ENCODE data around the gene GRAP2. TPM values are rescaled to one million over a fixed set of nuclear protein-coding genes. Genes with fewer than 3 reads are reported as not detected.
"Not testable (repeated sequence)": the region's sequence is repeated elsewhere in the genome, so short reads cannot be mapped to it uniquely, and the experiment has no call there.

The GRAP2 gene
- total RNA-seq, 1 experiment from 2014 or later, result not detected

DNA sequence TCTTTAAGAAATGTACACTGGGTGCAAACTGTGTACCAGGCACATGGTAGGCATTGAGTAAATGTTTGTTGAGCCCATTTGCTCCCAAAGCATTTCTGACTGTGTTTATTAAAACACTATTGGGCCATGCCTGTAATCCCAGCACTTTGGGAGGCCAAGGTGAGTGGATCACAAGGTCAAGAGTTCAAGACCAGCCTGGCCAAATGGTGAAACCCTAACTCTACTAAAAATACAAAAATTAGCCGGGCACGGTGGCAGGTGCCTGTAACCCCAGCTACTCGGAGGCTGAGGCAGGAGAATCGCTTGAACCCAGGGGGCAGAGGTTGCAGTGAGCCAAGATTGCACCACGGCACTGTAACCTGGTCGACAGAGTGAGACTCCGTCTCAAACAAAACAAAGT lies 92.0 kb downstream of the GRAP2 start:
- not testable (repeated sequence) for DNase-seq (ENCODE audit: low read depth)

GRCh38 chr22:39994041-39994565 lies 93.2 kb downstream of the GRAP2 start:
- DNase-seq (ENCODE audit: low read depth), result no peak

DNA sequence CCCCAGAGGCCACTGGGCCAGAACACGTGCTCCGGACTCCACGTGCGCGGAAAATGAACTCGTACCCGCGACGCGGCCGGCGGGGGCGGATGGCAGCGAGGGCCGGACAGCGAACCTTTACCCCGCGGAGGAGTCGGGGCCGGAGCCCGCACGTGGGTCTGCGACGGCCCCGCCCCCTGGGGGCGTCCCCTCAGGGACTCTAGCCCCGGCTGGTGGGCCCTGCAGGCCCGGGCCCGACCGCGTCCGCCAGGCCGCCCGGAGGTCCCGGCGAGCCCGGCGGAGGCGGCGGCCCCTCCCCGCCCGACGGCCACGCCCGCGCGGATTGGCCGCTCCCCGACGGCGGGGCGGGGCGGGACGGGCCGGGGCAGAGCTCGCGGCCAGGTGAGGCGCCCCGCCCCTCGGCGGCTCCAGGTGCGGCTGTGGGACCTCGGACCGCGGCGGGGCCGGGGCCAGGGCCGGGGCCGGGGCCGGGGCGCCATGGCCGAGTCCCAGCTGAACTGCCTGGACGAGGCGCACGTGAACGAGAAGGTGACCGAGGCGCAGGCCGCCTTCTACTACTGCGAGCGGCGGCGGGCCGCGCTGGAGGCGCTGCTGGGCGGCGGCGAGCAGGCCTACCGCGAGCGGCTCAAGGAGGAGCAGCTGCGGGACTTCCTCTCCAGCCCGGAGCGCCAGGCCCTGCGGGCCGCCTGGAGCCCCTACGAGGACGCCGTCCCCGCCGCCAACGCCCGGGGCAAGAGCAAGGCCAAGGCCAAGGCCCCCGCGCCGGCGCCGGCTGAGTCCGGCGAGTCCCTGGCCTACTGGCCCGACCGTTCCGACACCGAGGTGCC lies 93.9 kb downstream of the GRAP2 start, which contains the start of gene FAM83F:
Gene FAM83F, plus strand, starts transcription at position 389 of the 827 bp plus-strand sequence. Its CDS starts 89 bp downstream, at position 478.
- DNase-seq (ENCODE audit: low read depth), result no peak

DNA sequence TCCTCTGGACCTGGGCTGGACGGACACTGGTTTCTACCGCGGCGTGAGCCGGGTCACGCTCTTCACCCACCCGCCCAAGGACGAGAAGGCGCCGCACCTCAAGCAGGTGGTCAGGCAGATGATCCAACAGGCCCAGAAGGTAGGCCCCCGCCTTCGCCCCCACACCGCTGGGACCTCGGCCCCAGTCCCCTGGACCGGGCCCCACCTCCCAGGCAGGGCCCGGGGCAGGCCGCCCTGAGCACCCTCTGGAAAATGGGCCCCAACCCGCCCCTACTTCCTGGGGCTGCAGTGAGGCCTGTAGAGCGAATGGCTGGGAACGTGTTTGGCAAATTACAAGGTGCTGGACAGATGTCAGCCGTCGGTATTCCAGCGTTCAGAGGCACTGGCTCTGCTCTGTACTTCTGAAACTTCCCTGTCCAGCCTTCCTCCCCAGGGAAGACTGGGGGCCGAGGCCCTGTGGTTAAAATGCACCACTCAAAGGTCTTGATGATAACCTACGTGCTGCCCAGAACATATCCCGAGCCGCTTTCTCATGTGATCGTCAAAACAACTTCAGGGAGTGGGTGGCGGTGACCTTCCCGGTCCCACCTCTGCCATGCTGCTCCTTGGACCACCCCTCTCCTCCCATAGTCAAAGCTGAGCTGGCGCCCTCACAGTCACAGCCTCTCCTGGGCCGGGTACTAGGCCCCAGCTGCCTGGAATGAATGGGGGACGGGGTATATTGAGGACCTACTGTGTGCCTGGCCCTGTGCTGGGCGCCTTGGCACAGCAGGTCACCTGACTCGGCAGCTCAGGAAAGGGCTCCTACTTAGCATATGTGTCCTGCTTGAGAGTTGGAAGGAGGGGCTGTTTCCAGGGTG lies 94.7 kb downstream of the GRAP2 start:
- no peak for DNase-seq (ENCODE audit: low read depth)

DNA sequence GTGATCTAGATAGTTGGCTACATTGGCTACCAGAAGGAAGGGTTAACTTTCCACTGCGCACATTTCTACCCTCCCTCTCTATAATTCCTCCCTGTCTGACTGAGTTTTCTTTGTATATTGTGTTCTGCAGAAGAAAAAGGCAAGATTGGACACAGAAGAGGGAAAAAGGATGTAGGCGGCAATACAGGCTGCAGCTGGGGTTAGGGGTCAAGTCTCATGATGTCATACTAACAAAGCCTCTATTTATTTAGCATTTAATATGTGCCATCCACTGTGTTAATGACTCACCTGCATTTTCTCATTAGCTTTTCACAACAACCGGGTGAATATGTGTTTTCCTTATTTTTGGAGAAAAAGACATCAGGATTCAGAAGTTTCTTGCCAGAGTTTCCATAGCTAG lies 95.8 kb downstream of the GRAP2 start:
- no peak for DNase-seq (ENCODE audit: low read depth)

DNA sequence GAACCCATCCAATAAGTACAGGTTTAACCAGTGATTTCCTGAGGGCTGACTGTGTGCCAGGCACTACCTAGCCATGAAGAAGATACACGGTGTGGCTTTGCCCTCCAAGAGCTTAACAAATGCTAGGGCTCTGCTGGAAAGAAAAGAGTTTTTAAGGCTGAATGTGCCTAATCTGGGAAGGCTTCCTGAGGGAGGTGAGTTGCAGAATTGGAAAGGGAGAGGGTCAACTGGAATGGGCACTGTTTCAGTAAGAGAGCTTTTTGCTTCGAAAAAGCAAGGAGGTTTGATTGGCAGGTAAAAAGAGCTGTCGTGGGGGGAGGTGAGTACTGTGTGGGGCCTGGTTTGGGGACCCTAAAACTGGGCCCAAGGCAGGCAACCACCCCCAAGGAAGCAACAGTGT lies 96.5 kb downstream of the GRAP2 start:
- DNase-seq (ENCODE audit: low read depth), result no peak

DNA sequence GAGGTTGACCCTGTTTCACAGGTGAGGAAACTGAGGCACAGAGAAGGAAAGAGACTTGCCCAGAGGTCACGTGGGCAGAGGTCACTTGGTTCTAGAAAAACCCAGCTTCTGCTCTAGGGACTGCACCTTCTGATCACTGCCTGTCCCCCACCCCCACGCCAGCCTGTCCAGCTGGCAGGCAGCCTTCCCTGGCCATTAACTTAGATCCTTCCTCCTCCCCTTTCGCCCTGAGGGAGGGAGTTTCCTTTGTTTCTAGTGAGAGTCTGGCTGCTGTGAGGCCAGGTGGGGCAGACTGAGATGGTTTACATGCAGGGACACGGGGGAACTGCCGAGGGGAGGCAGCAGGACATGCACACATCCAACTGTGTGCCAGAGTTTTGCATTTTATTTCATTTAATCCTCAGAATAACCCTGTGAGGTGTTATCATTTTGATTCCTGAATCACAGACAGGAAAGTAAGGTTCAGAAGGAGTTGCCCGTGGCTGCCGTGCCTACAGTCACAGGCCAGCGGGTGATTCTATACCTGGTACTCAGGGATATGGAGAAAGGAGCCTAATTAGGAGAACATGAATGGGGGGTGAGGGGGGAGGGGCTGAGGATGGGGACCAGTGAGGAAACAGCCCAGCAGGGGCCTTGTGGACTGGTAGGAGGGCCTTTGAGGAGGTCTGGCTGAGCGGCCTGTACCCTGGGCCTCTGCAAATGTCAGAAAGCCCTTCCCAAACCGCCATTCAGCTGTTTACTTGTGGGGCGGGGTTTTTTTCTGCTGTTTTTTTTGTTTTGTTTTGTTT lies 97.2 kb downstream of the GRAP2 start:
- DNase-seq (ENCODE audit: low read depth), result no peak

DNA sequence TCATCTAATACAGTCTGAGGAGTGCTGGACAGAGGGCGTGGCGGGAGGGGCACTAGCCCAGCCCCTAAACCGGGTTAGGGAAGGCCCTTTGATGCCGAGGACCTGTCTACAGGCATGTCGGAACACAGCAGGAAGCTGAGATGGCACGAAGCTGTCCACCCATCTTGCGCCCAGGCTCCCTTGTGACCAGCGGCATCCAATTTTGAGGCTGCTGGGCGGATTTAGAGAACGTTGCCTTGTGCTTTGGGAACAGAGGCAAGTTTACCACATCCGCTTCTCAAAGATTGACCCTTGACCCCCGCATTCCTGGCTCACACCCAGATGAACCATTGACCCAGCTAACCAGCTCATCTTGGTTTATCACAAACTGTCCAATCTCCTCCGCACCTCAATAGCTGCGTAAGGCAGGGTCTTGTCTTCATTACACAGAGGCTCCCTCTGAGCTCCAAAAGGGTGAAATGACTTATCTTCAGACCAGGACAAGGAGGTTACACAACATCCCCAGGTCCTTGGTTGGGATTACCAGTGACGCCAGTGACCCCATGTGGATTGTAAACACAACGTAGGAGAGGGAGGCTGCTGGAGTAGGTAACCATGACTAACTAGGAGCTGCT lies 98.4 kb downstream of the GRAP2 start:
- DNase-seq (ENCODE audit: low read depth), result no peak

GRCh38 chr22:40000171-40000570 lies 99.3 kb downstream of the GRAP2 start:
- no peak for DNase-seq (ENCODE audit: low read depth)

GRCh38 chr22:40001106-40001505 lies 100.2 kb downstream of the GRAP2 start:
- DNase-seq (ENCODE audit: low read depth), result no peak

GRCh38 chr22:40001800-40002577 lies 101.1 kb downstream of the GRAP2 start:
- no peak for DNase-seq (ENCODE audit: low read depth)

- no peak for DNase-seq (ENCODE audit: low read depth)
These were observed 102.2 kb downstream of the GRAP2 start for GRCh38 chr22:40002935-40003715.

- DNase-seq (ENCODE audit: low read depth), result no peak
These were observed 104.0 kb downstream of the GRAP2 start for GRCh38 chr22:40004836-40005235.

DNA sequence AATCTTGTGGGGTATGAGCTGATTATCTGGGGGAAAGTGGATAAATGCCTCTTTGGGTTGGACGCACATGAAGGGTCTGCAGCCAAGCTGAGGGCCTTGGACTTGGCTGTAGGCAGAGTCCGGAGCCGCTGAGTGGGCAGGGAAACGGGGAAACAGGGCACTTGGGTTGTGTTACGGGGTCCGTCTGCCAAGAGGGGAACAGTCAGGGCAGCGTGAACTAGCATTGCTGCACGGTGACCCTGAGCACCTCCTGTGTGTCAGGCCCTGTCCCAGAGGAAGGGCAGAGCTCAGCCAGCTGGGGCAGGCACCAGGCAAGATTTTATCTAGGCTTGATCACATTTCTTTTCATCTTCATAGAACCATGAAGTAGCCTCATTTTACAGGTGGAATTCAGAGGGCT lies 105.8 kb downstream of the GRAP2 start:
- DNase-seq (ENCODE audit: low read depth), result no peak

DNA sequence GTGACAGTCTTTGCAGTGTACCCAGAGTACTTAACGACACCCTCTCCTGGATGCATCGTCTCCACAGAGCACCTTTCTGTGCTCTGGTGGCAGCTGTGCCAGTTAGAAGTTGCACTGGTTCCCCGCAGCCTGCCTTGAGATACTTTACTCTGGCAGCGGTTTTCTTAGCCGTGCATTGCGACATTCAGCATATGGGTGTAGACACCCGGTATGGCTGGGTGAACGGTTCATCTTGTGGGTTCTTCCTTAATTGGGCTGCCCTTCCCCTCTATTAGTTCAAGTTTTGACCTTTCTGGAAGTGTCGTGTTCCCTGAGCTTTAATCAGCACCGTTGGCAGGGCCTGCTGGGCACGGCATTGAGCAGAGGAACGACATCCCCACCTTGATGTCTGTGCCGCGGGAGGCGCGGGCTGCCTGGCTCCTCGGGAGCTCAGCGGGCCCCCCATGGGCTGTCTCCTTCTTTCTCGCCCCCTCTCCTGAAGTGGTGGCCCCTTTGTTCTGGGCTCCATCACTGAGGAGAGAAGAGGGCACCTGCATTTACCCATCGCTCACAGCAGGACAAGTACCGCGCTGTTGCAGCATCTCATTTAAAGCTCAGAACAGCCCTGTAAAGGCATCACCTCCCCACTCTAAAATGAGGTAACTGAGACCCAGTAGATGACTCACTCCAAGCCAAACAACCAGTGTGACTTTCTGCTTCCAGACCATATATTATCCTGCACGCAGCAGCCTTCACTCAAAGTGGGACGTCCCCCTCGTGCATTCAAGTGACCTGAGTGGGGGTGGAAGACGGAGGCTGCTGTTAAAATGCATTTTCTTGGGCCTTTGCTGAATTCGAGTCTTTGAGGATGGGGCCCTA lies 107.2 kb downstream of the GRAP2 start:
- no peak for DNase-seq (ENCODE audit: low read depth)

- DNase-seq (ENCODE audit: low read depth), result no peak
These were observed 107.9 kb downstream of the GRAP2 start for GRCh38 chr22:40008726-40009291.

DNA sequence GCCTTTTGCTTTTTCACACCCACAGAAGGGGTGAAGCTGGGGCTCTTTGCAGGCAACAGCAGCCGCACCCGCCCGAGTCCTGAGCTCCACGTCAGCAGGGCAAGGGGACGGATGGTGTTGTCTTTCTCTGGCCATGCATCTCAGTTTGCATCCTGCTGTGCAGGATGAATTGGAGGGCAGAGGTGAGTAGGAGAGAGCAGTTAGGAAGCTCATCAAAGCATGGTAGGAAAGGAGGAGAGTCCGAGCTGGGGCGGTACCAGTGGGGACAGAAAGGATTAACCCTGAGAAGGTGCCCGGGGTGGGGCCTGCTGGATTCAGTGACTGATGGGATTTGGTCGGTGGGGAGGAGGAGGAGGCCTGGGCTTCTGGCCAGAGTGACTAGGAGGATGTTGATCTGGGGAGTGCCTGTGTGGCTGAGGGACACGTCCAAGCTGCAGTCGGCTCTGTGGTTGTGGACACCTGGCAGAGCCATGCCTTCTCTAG lies 108.4 kb downstream of the GRAP2 start:
- DNase-seq (ENCODE audit: low read depth), result no peak

Measured in LHCN-M2 (cell line).